Stomach (tissue), 9 donors: ENCODE results near the gene PPP1R14C. TPM values are rescaled to one million over a fixed set of nuclear protein-coding genes. Genes with fewer than 3 reads are reported as not detected.

Source experiments
- DNase-seq, 2 donors: peaks; one replicate each; pipeline versions ENCODE4 v3.0.0 to v3.0.0-alpha.2; 2013 to 2019
- H3K27ac ChIP-seq, 5 donors: fragments of 200-600 bp in 4 of 5; sonication (generic) in 4 of 5; one replicate each; pipeline ENCODE4 v1.5.1; 2013 to 2019; ENCODE audit warnings: mild to moderate bottlenecking in 1 of 5, moderate library complexity in 1 of 5
- H3K27me3 ChIP-seq, 3 donors: fragments of 200-600 bp; sonication (generic); one replicate each; pipeline ENCODE4 v1.5.1; 2017 to 2019; ENCODE audit warnings: mixed run types in 1 of 3
- H3K36me3 ChIP-seq, 4 donors: fragments of 200-600 bp; sonication (generic); 1 replicate in 3 of 4; 2 replicates in 1 of 4; pipeline ENCODE4 v1.5.1; 2016 to 2019
- H3K4me1 ChIP-seq, 4 donors: fragments of 200-600 bp; sonication (generic); one replicate each; pipeline ENCODE4 v1.5.1; 2016 to 2019
- H3K4me3 ChIP-seq, 4 donors: fragments of 200-600 bp; sonication (generic) in 3 of 4; one replicate each; pipeline ENCODE4 v1.5.1; 2016 to 2019; ENCODE audit warnings: mild to moderate bottlenecking in 1 of 4
- H3K9me3 ChIP-seq, 4 donors: fragments of 200-600 bp; sonication (generic); one replicate each; pipeline ENCODE4 v1.5.1; 2016 to 2019
- CTCF ChIP-seq, 7 experiments: fragments of 450-650 bp in 4 of 7; fragments of 200-600 bp in 3 of 7; sonication (generic) in 3 of 7; IDR thresholded peaks; one replicate each; pipeline ENCODE4 v1.5.1; 2016 to 2019; ENCODE audit warnings: antibody characterized with exemption in 7 of 7, control low read depth in 2 of 7, mild to moderate bottlenecking in 1 of 7
- EP300 ChIP-seq: sonication (generic); formaldehyde crosslinking; IDR thresholded peaks from one replicate; pipeline ENCODE4 v1.6.1; 2017; ENCODE audit warnings: antibody characterized with exemption
- POLR2A ChIP-seq, 4 donors: fragments of 450-650 bp; IDR thresholded peaks; one replicate each; pipeline ENCODE4 v1.6.1; 2016; ENCODE audit warnings: antibody characterized with exemption in 4 of 4, control low read depth in 2 of 4, mild to moderate bottlenecking in 1 of 4, moderate library complexity in 1 of 4
- POLR2AphosphoS5 ChIP-seq, 3 donors: sonication (generic); formaldehyde crosslinking; IDR thresholded peaks; one replicate each; pipeline ENCODE4 v1.6.1; 2016; ENCODE audit warnings: antibody characterized with exemption in 3 of 3
- WGBS, 5 donors: extraction: QIAGEN DNeasy Blood & Tissue Kit in 3 of 5; methylation state at CpG; one replicate each; pipeline versions ENCODE4 v1.1.5 to v1.1.7; 2013 to 2018; 5-methylcytosine and 5-hydroxymethylcytosine counted together
- intact Hi-C: fragments of 100-400 bp; cut with DNase I; formaldehyde crosslinking; loops from one replicate; pipeline ENCODE4 v1.15.1; 2023; ENCODE audit warnings: low total_unique reads
- polyA plus RNA-seq, 3 donors: library from polyadenylated mRNA; stranded (reverse); fragments of 200-250 nt; gene quantifications; one replicate each; pipeline ENCODE4 v1.2.3, GENCODE V29; 2013
- total RNA-seq, 5 donors: library from RNA; depleted of rRNA; stranded (reverse); fragments of >200 nt; gene quantifications; one replicate each; pipeline versions ENCODE4 v1.1.0 to v1.2.3, GENCODE V29; 2014 to 2016
- donor health status: healthy with polysubstance abuse.
- donor health status: Bipolar disorder and iron deficiency.
- donor health status: healthy.

The PPP1R14C gene
- total and polyA plus RNA-seq, 8 donors, result 0.25 to 13.8 (median 4.1) TPM; not detected in 3

GRCh38 chr6:150169181-150169580 lies 26.3 kb downstream of the PPP1R14C start:
- H3K4me1 ChIP-seq, result no peaks in the 10 kb centered on the region
- H3K27me3 ChIP-seq, result no peaks in the 10 kb centered on the region
- H3K9me3 ChIP-seq, result no peaks in the 10 kb centered on the region
- intact Hi-C loops, result no loop called here
- no peak for DNase-seq
- no peaks in the 10 kb centered on the region for H3K36me3 ChIP-seq
- H3K27ac ChIP-seq, result no peak overlapping the region
- TF ChIP-seq POLR2A (IDR thresholded peaks at IDR 0.05) (no peak), CTCF (IDR thresholded peaks at IDR 0.05) (no peak), POLR2AphosphoS5 (IDR thresholded peaks at IDR 0.05) (no peak), EP300 (no peak)
- WGBS, 5 donors, result 55 to 70% (median 69%) methylated on average over 2 of the region's 2 CpGs
- no peak overlapping the region for H3K4me3 ChIP-seq

GRCh38 chr6:150169609-150170008 lies 26.8 kb downstream of the PPP1R14C start:
- Histone ChIP-seq H3K27me3 (no peaks in the 10 kb centered on the region), H3K36me3 (no peaks in the 10 kb centered on the region), H3K4me1 (no peaks in the 10 kb centered on the region), H3K4me3 (no peak overlapping the region), H3K27ac (no peak overlapping the region), H3K9me3 (no peaks in the 10 kb centered on the region)
- no peak for TF ChIP-seq CTCF (IDR thresholded peaks at IDR 0.05)
- no peak for TF ChIP-seq EP300
- TF ChIP-seq POLR2A (IDR thresholded peaks at IDR 0.05), result no peak
- TF ChIP-seq POLR2AphosphoS5 (IDR thresholded peaks at IDR 0.05), result no peak
- no peak for DNase-seq
- WGBS, 5 donors, result 62 to 83% (median 75%) methylated on average over 4 of the region's 4 CpGs
- intact Hi-C loops, result no loop called here

GRCh38 chr6:150172929-150173328 lies 30.1 kb downstream of the PPP1R14C start:
- H3K36me3 ChIP-seq, result no peaks in the 10 kb centered on the region
- intact Hi-C loops, result no loop called here
- no peaks in the 10 kb centered on the region for H3K27me3 ChIP-seq
- TF ChIP-seq POLR2A (IDR thresholded peaks at IDR 0.05) (no peak), POLR2AphosphoS5 (IDR thresholded peaks at IDR 0.05) (no peak), CTCF (IDR thresholded peaks at IDR 0.05) (no peak), EP300 (no peak)
- no peak overlapping the region for H3K27ac ChIP-seq
- 82 to 90% (median 83%) methylated on average over 2 of the region's 2 CpGs for WGBS, 5 donors
- DNase-seq, result no peak
- no peak overlapping the region for H3K4me3 ChIP-seq
- no peaks in the 10 kb centered on the region for H3K9me3 ChIP-seq
- H3K4me1 ChIP-seq, result peaks cover 0 to 6% (median 0%) of the 10 kb centered on the region in 4 donors

GRCh38 chr6:150175586-150176151 lies 32.8 kb downstream of the PPP1R14C start:
- TF ChIP-seq CTCF (IDR thresholded peaks at IDR 0.05), result no peak
- no peak for TF ChIP-seq POLR2AphosphoS5 (IDR thresholded peaks at IDR 0.05)
- no peak for TF ChIP-seq POLR2A (IDR thresholded peaks at IDR 0.05)
- TF ChIP-seq EP300, result no peak
- intact Hi-C loops, result no loop called here
- no peak for DNase-seq
- 76 to 81% (median 79%) methylated on average over 4 of the region's 4 CpGs for WGBS, 5 donors
- Histone ChIP-seq H3K27ac (no peak overlapping the region), H3K4me1 (peaks cover 0 to 6% (median 0%) of the 10 kb centered on the region in 4 donors), H3K36me3 (no peaks in the 10 kb centered on the region), H3K9me3 (no peaks in the 10 kb centered on the region), H3K4me3 (no peak overlapping the region), H3K27me3 (no peaks in the 10 kb centered on the region)
